GM18526 (cell line): ENCODE data around the gene NARS2.

Experiments used
- POLR2A ChIP-seq: IDR thresholded peaks from 3 replicates; pipeline ENCODE4 v1.6.1; 2011; ENCODE audit not compliant: insufficient read length; ENCODE audit errors: extremely low read depth

The NARS2 gene

GRCh38 chr11:78574386-78575381, at the start of gene NARS2:
Gene NARS2 (minus strand): TSS chr11:78574864. CDS start chr11:78574488, 376 bp downstream.
- peak; percentile 87 for TF ChIP-seq POLR2A

GRCh38 chr11:78622666-78623065, 48.0 kb upstream of the NARS2 start:
- no peak for TF ChIP-seq POLR2A

DNA sequence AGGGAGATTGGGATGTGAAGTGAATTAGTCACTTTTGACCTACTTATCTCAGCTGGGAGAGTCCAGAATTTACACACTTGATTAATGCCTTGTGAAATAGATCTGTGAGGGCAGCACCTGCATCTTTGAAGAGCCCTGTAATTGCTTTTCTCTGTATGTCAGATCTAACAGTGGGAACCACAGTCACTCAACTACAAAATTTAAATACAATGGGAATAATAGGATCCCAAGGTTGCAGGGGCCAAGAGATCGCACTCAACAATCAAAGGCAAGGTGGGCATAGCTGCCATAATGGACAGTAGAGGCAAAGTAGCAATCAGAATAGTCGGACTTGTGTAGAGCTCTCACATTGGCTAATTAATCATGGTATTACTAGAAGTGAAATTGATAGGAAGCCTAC, 45.5 kb upstream of the NARS2 start:
- TF ChIP-seq POLR2A, result no peak

GRCh38 chr11:78615724-78616123, 41.1 kb upstream of the NARS2 start:
- no peak for TF ChIP-seq POLR2A

GRCh38 chr11:78613378-78613813, 38.7 kb upstream of the NARS2 start:
- no peak for TF ChIP-seq POLR2A

- no peak for TF ChIP-seq POLR2A
These were observed 38.2 kb upstream of the NARS2 start for GRCh38 chr11:78612721-78613377.

DNA sequence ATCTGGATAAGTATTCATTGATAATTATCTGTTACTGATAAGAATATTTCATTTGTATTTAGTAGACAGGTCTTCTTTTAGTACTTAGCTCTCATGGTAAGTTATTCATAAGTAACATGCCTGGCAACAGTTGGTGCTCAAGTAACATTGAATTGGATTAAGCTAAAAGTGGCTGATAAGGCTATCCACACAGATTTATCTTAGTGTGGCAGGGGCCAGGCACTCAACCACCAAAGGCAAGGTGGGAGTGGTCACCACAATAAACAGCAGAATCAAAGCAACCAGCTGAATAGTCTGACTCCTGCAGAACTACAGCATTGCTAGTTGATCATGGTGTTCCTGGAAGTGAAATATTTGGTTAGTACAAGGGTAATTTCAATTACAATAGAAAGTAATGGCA, 33.0 kb upstream of the NARS2 start:
- TF ChIP-seq POLR2A, result no peak

DNA sequence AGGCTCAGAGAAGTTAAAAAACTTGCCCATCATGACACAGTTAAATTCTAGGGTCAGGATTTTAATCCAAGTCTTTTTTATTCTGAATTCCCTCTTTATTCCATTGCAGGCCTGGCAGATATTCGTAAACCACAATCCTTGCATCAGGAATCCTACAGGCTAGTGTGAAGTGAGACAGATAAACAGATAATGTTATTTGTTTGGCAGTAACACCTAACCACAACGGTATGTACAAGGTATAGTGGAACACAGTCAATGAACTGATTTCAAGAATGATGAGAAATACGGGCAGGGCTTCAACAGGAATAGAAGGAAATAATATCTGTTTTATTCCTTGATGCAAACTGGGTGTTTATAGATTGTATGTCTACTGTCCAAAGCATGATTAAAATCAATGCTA, 32.0 kb upstream of the NARS2 start:
- no peak for TF ChIP-seq POLR2A

- TF ChIP-seq POLR2A, result no peak
These were observed 30.6 kb upstream of the NARS2 start for GRCh38 chr11:78605296-78605695.

DNA sequence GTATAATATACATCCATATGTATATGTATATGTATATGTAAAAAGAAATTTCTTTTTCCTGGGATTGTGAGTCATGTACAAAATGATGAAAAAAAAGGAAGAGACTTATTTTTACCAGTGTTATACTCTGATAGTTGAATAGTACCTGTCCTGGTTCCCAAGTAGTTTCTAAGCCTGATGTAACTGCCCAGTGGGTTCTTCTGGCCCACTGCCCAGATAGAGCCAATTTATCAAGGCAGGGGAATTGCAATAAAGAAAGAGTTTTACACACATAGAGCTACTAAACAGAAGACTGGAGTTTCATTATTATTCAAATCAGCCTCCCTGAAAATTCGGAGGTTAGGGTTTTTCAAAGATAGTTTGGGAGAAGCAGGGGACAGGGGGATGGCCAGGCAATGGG, 29.1 kb upstream of the NARS2 start:
- TF ChIP-seq POLR2A, result no peak

DNA sequence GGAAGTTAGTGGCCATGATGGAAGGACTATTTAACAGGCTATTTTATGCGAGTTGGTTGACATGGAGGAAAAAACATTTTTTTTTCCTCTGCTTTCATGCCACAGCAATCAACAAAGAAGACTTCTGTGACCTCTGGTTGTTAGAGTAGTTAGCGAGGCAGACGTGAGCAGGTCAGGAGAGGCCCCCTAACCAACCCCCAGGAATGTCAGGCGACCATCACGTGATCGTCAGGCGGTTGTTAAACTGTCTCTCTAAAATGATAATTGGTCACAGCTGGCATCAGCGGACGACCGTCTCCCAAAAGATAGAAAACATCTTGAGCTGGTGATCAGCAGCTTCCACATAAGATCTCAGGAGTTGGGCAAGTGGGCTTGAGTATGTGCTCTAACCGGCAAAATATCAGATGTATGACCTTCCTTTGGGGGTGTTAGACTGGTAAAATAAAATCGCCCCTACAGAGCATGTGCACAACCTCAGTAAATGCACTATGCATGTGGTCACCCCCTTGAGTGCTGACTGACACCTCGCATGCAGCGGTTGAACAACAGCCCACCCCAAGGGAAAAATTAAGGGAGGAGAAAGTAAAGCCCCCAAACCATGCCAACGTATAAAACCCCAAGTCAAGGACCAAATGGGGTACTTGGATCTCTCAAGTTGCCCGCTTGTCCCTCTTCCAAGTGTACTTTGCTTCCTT, 20.9 kb upstream of the NARS2 start:
- no peak for TF ChIP-seq POLR2A

GRCh38 chr11:78594814-78595213, 20.1 kb upstream of the NARS2 start:
- no peak for TF ChIP-seq POLR2A

DNA sequence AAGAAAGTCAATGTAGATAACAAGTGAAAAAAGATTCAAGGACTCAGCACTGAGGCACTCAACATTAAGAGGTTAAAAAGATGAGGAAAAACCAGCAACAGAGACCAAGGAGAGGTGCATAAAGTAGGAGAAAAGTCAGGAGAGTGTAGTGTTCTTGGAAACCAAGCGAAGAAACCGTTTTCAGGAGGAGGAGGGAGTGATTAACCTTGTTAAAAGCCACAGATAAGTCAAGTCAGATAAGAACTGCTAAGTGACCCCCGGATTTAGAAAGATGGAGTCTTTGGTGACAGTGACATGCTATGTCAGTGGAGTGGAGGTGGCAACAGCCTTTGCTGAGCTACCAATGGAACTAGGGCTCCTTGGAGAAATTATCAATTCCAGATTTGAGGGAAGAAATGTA, 13.9 kb upstream of the NARS2 start:
- TF ChIP-seq POLR2A, result no peak

DNA sequence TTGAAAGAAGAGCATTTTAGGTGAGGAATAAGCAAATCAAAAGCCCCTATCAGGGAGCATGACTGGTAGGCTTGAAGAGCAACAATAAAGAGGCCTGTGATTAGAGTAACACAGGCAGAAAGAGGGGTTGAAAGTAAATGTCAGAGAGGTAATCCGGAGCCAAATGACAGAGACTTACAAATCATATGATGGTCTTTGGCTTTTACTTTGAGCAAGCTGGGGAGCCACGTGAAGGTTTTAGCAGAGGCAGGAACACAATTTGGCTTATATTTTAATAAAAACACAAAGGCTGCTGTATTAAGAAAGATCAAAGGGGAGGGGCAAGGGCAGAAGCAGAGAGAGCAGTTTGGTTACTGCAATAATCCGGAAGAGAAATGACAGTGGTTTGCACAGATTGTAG, 12.8 kb upstream of the NARS2 start:
- TF ChIP-seq POLR2A, result no peak

GRCh38 chr11:78586452-78587046, 11.9 kb upstream of the NARS2 start:
- no peak for TF ChIP-seq POLR2A
